ENCODE data around the gene KRAS.

GRCh38 chr12:25213338-25213737 lies 37.4 kb downstream of the KRAS start:
- no peak for TF ChIP-seq POLR2A (IDR thresholded peaks at IDR 0.05)
- no peak for TF ChIP-seq CTCF (IDR thresholded peaks at IDR 0.05)
- no peak for TF ChIP-seq POLR2AphosphoS5 (IDR thresholded peaks at IDR 0.05)

All from prostate gland (tissue), 2 donors.